ENCODE measurements around the gene KDELR1. TPM values are rescaled to one million over a fixed set of nuclear protein-coding genes. Genes with fewer than 3 reads are reported as not detected.

KDELR1 gene
- total and polyA plus RNA-seq, 2 of the 13 experiments (the other 11 are each of a cell fraction or from before 2014, with no cell fraction given): 134 to 185 TPM

GRCh38 chr19:48381178-48381950 is 10.0 kb downstream of the KDELR1 start (continued):
- TF ChIP-seq IKZF4 (CRISPR knock-in tag; IDR thresholded peaks at IDR 0.05; ENCODE audit: borderline replicate concordance, low read depth, not compliant biosample characterization): no peak
- TF ChIP-seq ZNF12 (CRISPR knock-in tag; IDR thresholded peaks at IDR 0.05): no peak
- no peak for TF ChIP-seq ZNF431 (CRISPR knock-in tag; IDR thresholded peaks at IDR 0.05; ENCODE audit: borderline replicate concordance, low read depth)
- TF ChIP-seq ZNF138 (CRISPR knock-in tag; IDR thresholded peaks at IDR 0.05; ENCODE audit: low read depth): no peak
- peak; percentile 50 for TF ChIP-seq RBM22 (optimal IDR thresholded peaks at IDR 0.05; ENCODE audit: low read length)
- TF ChIP-seq SMC3 (IDR thresholded peaks at IDR 0.05; ENCODE audit: low read length): peak; percentile 18; the same call in 1 of the 2 replicates
- TF ChIP-seq REST (IDR thresholded peaks at IDR 0.05; ENCODE audit: borderline replicate concordance in 1 of 2, low read depth in 1 of 2, low read length in 2 of 2): no peak
- peak; percentile 20 for TF ChIP-seq CTCF (CRISPR knock-in tag; IDR thresholded peaks at IDR 0.05)

All from HepG2 (cell line).